ENCODE results near the gene ARHGEF28. TPM values are rescaled to one million over a fixed set of nuclear protein-coding genes. Genes with fewer than 3 reads are reported as not detected.

ARHGEF28 gene
- total RNA-seq, 2 experiments from 2014 or later, result not detected

- Histone ChIP-seq H3K27ac (ENCODE audit: low read depth, low read length, poor library complexity, severe bottlenecking) (no peak overlapping the region), H3K4me2 (ENCODE audit: low read length) (no peak overlapping the region), H3K4me3 (ENCODE audit: low read depth, low read length, poor library complexity, severe bottlenecking) (no peak overlapping the region), H3K79me2 (ENCODE audit: insufficient read depth, low read depth, low read length) (no peaks in the 10 kb centered on the region), H3K36me3 (ENCODE audit: insufficient read depth, low read length) (no peaks in the 10 kb centered on the region), H3K9me2 (ENCODE audit: insufficient read depth, low read length) (no peaks in the 10 kb centered on the region), H2AFZ (ENCODE audit: low read length) (no peak overlapping the region), H3K9me3 (ENCODE audit: low read length) (no peaks in the 10 kb centered on the region), H3K4me1 (ENCODE audit: insufficient read depth, low read length, poor library complexity, severe bottlenecking) (no peaks in the 10 kb centered on the region), H4K20me1 (ENCODE audit: insufficient read depth, low read length) (no peaks in the 10 kb centered on the region)
- CTCF ChIA-PET (ENCODE audit: unreplicated experiment), result no interaction called here
- no peak for DNase-seq (ENCODE audit: low spot score)
- BruUV-seq (replicated peaks), result no TSS peak
- no peak for TF ChIP-seq EZH2phosphoT487 (IDR thresholded peaks at IDR 0.05; ENCODE audit: borderline replicate concordance, low read depth, low read length)
- no peak for TF ChIP-seq CTCF (conservative IDR thresholded peaks at IDR 0.05; ENCODE audit: low read length)
- intact Hi-C loops (cut with micrococcal nuclease; ENCODE audit: unreplicated experiment), result no loop called here
- POLR2A ChIA-PET, result no interaction called here
These were observed 140.9 kb downstream of the ARHGEF28 start for GRCh38 chr5:73766902-73767301.

- no peaks in the 10 kb centered on the region for H3K9me3 ChIP-seq (ENCODE audit: low read length)
- no peaks in the 10 kb centered on the region for H3K79me2 ChIP-seq (ENCODE audit: insufficient read depth, low read depth, low read length)
- H3K9me2 ChIP-seq (ENCODE audit: insufficient read depth, low read length), result no peaks in the 10 kb centered on the region
- H3K27ac ChIP-seq (ENCODE audit: low read depth, low read length, poor library complexity, severe bottlenecking), result no peak overlapping the region
- BruUV-seq (replicated peaks), result no TSS peak
- H2AFZ ChIP-seq (ENCODE audit: low read length), result no peak overlapping the region
- H3K4me1 ChIP-seq (ENCODE audit: insufficient read depth, low read length, poor library complexity, severe bottlenecking), result no peaks in the 10 kb centered on the region
- ChIA-PET CTCF (ENCODE audit: unreplicated experiment) (no interaction called here), POLR2A (no interaction called here)
- intact Hi-C loops (cut with micrococcal nuclease; ENCODE audit: unreplicated experiment), result no loop called here
- H4K20me1 ChIP-seq (ENCODE audit: insufficient read depth, low read length), result no peaks in the 10 kb centered on the region
- H3K4me3 ChIP-seq (ENCODE audit: low read depth, low read length, poor library complexity, severe bottlenecking), result no peak overlapping the region
- H3K4me2 ChIP-seq (ENCODE audit: low read length), result no peak overlapping the region
- no peak for TF ChIP-seq CTCF (conservative IDR thresholded peaks at IDR 0.05; ENCODE audit: low read length)
- TF ChIP-seq EZH2phosphoT487 (IDR thresholded peaks at IDR 0.05; ENCODE audit: borderline replicate concordance, low read depth, low read length), result no peak
- no peaks in the 10 kb centered on the region for H3K36me3 ChIP-seq (ENCODE audit: insufficient read depth, low read length)
- DNase-seq (ENCODE audit: low spot score), result no peak
These were observed 144.4 kb downstream of the ARHGEF28 start for GRCh38 chr5:73770172-73771025.

- Histone ChIP-seq H3K4me1 (ENCODE audit: insufficient read depth, low read length, poor library complexity, severe bottlenecking) (no peaks in the 10 kb centered on the region), H3K36me3 (ENCODE audit: insufficient read depth, low read length) (no peaks in the 10 kb centered on the region), H3K79me2 (ENCODE audit: insufficient read depth, low read depth, low read length) (no peaks in the 10 kb centered on the region), H2AFZ (ENCODE audit: low read length) (no peak overlapping the region), H3K9me2 (ENCODE audit: insufficient read depth, low read length) (no peaks in the 10 kb centered on the region), H3K9me3 (ENCODE audit: low read length) (no peaks in the 10 kb centered on the region), H3K4me3 (ENCODE audit: low read depth, low read length, poor library complexity, severe bottlenecking) (no peak overlapping the region), H3K4me2 (ENCODE audit: low read length) (no peak overlapping the region), H3K27ac (ENCODE audit: low read depth, low read length, poor library complexity, severe bottlenecking) (no peak overlapping the region), H4K20me1 (ENCODE audit: insufficient read depth, low read length) (no peaks in the 10 kb centered on the region)
- POLR2A ChIA-PET, result no interaction called here
- TF ChIP-seq EZH2phosphoT487 (IDR thresholded peaks at IDR 0.05; ENCODE audit: borderline replicate concordance, low read depth, low read length) (no peak), CTCF (conservative IDR thresholded peaks at IDR 0.05; ENCODE audit: low read length) (no peak)
- no peak for DNase-seq (ENCODE audit: low spot score)
- no TSS peak for BruUV-seq (replicated peaks)
- CTCF ChIA-PET (ENCODE audit: unreplicated experiment), result no interaction called here
- intact Hi-C loops (cut with micrococcal nuclease; ENCODE audit: unreplicated experiment), result no loop called here
These were observed 148.9 kb downstream of the ARHGEF28 start for GRCh38 chr5:73774924-73775323.

Measured in OCI-LY7 (cell line).